Ishikawa (cell line): ENCODE results near the gene LRRC36.

ENCODE experiments used
- CEBPB ChIP-seq: IDR thresholded peaks from 2 replicates; pipeline ENCODE4 v1.6.1; 2012
- CREB1 ChIP-seq: IDR thresholded peaks from 2 replicates; pipeline ENCODE4 v1.6.1; 2012; ENCODE audit warnings: low read depth
- EGR1 ChIP-seq: IDR thresholded peaks from 2 replicates; pipeline ENCODE4 v1.6.1; 2012
- EP300 ChIP-seq: IDR thresholded peaks from 2 replicates; pipeline ENCODE4 v1.6.1; 2012; ENCODE audit warnings: borderline replicate concordance
- FOXM1 ChIP-seq: IDR thresholded peaks from 2 replicates; pipeline ENCODE4 v1.6.1; 2012; ENCODE audit warnings: low read depth, borderline replicate concordance
- MAX ChIP-seq: IDR thresholded peaks from 2 replicates; pipeline ENCODE4 v1.6.1; 2012
- NFIC ChIP-seq: IDR thresholded peaks from 2 replicates; pipeline ENCODE4 v1.6.1; 2012
- RAD21 ChIP-seq: IDR thresholded peaks from 2 replicates; pipeline ENCODE4 v1.6.1; 2012; ENCODE audit warnings: low read depth
- REST ChIP-seq: IDR thresholded peaks from 2 replicates; pipeline ENCODE4 v1.6.1; 2012; ENCODE audit warnings: low read depth, mild to moderate bottlenecking
- TAF1 ChIP-seq: IDR thresholded peaks from 2 replicates; pipeline ENCODE4 v1.6.1; 2012; ENCODE audit warnings: low read depth, mild to moderate bottlenecking
- TCF12 ChIP-seq: IDR thresholded peaks from 2 replicates; pipeline ENCODE4 v1.6.1; 2012; ENCODE audit warnings: low read depth
- TEAD4 ChIP-seq: IDR thresholded peaks from 2 replicates; pipeline ENCODE4 v1.6.1; 2012
- YY1 ChIP-seq: IDR thresholded peaks from 2 replicates; pipeline ENCODE4 v1.6.1; 2012; ENCODE audit warnings: low read depth
- ZBTB7A ChIP-seq: IDR thresholded peaks from 2 replicates; pipeline ENCODE4 v1.6.1; 2012; ENCODE audit warnings: low read depth
- TF ChIP-seq, protein P1 (sequence below): IDR thresholded peaks from 2 replicates; pipeline ENCODE4 v1.6.1; 2012

Gene LRRC36

DNA sequence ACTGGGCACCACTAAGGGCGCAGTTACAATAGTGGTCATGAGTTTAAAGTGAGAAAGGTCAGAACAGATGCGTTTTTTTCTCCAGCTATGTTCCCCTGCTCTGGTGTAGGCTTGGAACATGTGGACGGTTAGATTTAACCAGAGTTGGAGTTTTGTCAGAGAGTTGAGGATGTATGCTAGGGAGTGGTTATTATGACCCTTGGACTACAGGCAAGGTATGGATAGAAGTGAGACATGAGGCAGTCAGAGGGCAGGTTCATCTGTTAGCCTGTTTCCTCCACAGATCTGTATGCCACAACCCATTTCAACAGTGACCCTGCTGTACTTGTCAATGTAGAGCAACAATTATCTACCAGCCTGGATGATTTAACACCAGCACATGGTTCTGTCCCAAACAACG, 44.0 kb downstream of the LRRC36 start:
- no peak for TF ChIP-seq NFIC
- TF ChIP-seq CEBPB, result no peak
- no peak for TF ChIP-seq CREB1
- no peak for TF ChIP-seq MAX
- no peak for TF ChIP-seq TEAD4
- no peak for TF ChIP-seq REST
- TF ChIP-seq TCF12, result no peak

GRCh38 chr16:67372664-67373063, 46.0 kb downstream of the LRRC36 start:
- no peak for TF ChIP-seq EP300
- TF ChIP-seq CREB1, result no peak
- TF ChIP-seq EGR1, result no peak
- no peak for TF ChIP-seq TCF12
- TF ChIP-seq CEBPB, result no peak
- TF ChIP-seq ZBTB7A, result no peak
- TF ChIP-seq RAD21, result peak; percentile 72

DNA sequence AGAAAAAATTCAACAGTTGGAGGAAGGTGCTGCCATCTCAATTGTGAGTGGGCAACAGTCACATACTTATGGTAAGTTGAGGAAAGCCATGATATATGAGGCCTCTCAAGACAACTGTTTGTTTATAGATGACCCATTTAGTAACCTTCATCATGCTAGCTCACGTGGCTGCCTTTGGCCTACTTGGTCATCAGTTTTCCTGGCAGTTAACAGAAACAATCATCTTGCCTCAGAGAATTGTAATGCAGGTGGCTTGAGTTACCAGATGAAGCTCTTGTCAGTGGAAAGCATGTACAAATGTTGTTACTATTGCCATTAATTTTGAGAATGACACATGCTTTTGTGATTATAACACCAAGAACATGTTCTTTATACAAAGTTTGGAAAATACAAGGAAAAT, 52.0 kb downstream of the LRRC36 start:
- TF ChIP-seq MAX, result no peak
- TF ChIP-seq TCF12, result no peak
- no peak for TF ChIP-seq FOXM1
- no peak for TF ChIP-seq TEAD4

- TF ChIP-seq CREB1 (no peak), REST (no peak), FOXM1 (no peak), TCF12 (no peak), ZBTB7A (no peak), RAD21 (no peak), EGR1 (no peak)
These were observed 56.7 kb downstream of the LRRC36 start for GRCh38 chr16:67383284-67383683.

- TF ChIP-seq TAF1, result no peak
- TF ChIP-seq EGR1, result no peak
- no peak for TF ChIP-seq ZBTB7A
- TF ChIP-seq FOXM1, result no peak
- TF ChIP-seq EP300, result no peak
- TF ChIP-seq RAD21, result no peak
- TF ChIP-seq CREB1, result no peak
- TF ChIP-seq NFIC, result no peak
- no peak for TF ChIP-seq TEAD4
- no peak for TF ChIP-seq YY1
These were observed 58.3 kb downstream of the LRRC36 start for GRCh38 chr16:67384778-67385510.

DNA sequence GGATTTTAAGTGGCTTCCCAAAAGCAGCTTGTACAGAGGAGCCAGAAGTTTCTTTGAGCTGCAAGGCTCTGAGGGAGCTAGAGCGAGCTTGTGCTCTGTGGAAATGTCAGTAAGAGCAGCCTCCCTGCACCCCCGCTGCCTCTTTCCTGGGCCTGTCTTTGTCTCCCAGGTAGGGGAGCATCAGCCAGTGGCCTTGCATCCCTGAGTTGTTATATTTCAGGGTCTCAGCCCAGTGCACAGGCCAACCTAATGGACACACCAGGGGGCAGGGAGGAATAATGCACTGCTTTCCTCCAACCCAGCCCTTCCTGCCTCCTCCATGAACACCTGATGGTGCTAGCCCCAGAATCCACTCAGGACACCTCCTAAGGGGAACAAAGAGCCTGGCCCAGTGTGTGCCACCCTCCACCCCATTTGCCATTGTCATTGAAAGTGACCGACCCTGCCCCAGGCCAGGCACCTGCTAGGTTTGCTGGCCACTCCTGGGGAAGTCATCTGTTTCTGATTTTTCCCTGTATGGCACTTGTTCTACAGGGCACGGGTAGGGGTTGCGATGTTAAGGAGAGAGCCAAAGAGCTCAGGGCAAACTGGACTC, 60.3 kb downstream of the LRRC36 start:
- TF ChIP-seq FOXM1, result no peak
- TF ChIP-seq, protein P1, sequence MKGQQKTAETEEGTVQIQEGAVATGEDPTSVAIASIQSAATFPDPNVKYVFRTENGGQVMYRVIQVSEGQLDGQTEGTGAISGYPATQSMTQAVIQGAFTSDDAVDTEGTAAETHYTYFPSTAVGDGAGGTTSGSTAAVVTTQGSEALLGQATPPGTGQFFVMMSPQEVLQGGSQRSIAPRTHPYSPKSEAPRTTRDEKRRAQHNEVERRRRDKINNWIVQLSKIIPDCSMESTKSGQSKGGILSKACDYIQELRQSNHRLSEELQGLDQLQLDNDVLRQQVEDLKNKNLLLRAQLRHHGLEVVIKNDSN, result no peak
- no peak for TF ChIP-seq CEBPB
- TF ChIP-seq EGR1, result no peak
- no peak for TF ChIP-seq ZBTB7A
- TF ChIP-seq NFIC, result no peak
- TF ChIP-seq YY1, result no peak
- no peak for TF ChIP-seq RAD21
- TF ChIP-seq REST, result no peak
- no peak for TF ChIP-seq TAF1
- TF ChIP-seq TCF12, result no peak
- TF ChIP-seq TEAD4, result no peak
- TF ChIP-seq MAX, result no peak
- no peak for TF ChIP-seq EP300
- TF ChIP-seq CREB1, result no peak
